ENCODE data around the gene RAPGEF6. TPM values are rescaled to one million over a fixed set of nuclear protein-coding genes. Genes with fewer than 3 reads are reported as not detected.
"Not testable (repeated sequence)": the region's sequence is repeated elsewhere in the genome, so short reads cannot be mapped to it uniquely, and the experiment has no call there.

Gene RAPGEF6
- total RNA-seq, 1 experiment from 2014 or later: 25.0 TPM

GRCh38 chr5:131627207-131627865, 7.7 kb downstream of the RAPGEF6 start:
- ChIA-PET POLR2A (no interaction called here), CTCF (no interaction called here)
- Histone ChIP-seq H3K4me3 (ENCODE audit: low read depth in 2 of 2, low read length in 2 of 2) (no peak overlapping the region), H3K4me1 (ENCODE audit: control insufficient read depth, insufficient read depth, low read length) (peaks cover 28% of the 10 kb centered on the region), H3K27me3 (ENCODE audit: control insufficient read depth, insufficient read depth, low read length) (no peaks in the 10 kb centered on the region), H3K27ac (ENCODE audit: low read length) (no peak overlapping the region), H3K9me3 (ENCODE audit: control insufficient read depth, insufficient read depth, low read depth, low read length) (no peaks in the 10 kb centered on the region), H3K36me3 (ENCODE audit: control insufficient read depth, insufficient read depth, low read length) (no peaks in the 10 kb centered on the region)
- TF ChIP-seq POLR2AphosphoS5 (IDR thresholded peaks at IDR 0.05; ENCODE audit: low read depth, low read length) (no peak), TCF7L2 (IDR thresholded peaks at IDR 0.05; ENCODE audit: low read depth, low read length) (no peak), CTCF (IDR thresholded peaks at IDR 0.05) (no peak), SIN3A (IDR thresholded peaks at IDR 0.05; ENCODE audit: borderline replicate concordance, insufficient read depth, low read depth, low read length) (no peak), REST (IDR thresholded peaks at IDR 0.05; ENCODE audit: insufficient read depth in 1 of 2, low read depth in 2 of 2, low read length in 1 of 2) (no peak)
- BruUV-seq (replicated peaks): no TSS peak
- in situ Hi-C loops (cut with HindIII; ENCODE audit: low pct_unique_long_range_greater_than_20kb, low sequenced_read_pairs) (no loop called here), intact Hi-C loops (cut with micrococcal nuclease; ENCODE audit: unreplicated experiment) (no loop called here)
- DNase-seq (ENCODE audit: low read depth, low spot score): no peak
- ATAC-seq: no peak

- H3K9me3 ChIP-seq (ENCODE audit: control insufficient read depth, insufficient read depth, low read depth, low read length): no peaks in the 10 kb centered on the region
- ChIA-PET CTCF (no interaction called here), POLR2A (no interaction called here)
- BruUV-seq (replicated peaks): no TSS peak
- 0 out of 2 replicates have a peak, but pooled peaks cover 4% of the 10 kb centered on the region for H3K4me1 ChIP-seq (ENCODE audit: control insufficient read depth, insufficient read depth, low read length)
- H3K27me3 ChIP-seq (ENCODE audit: control insufficient read depth, insufficient read depth, low read length): no peaks in the 10 kb centered on the region
- DNase-seq (ENCODE audit: low read depth, low spot score): no peak
- H3K4me3 ChIP-seq (ENCODE audit: low read depth in 2 of 2, low read length in 2 of 2): no peak overlapping the region
- no peak for ATAC-seq
- TF ChIP-seq REST (IDR thresholded peaks at IDR 0.05; ENCODE audit: insufficient read depth in 1 of 2, low read depth in 2 of 2, low read length in 1 of 2): no peak
- no peak for TF ChIP-seq SIN3A (IDR thresholded peaks at IDR 0.05; ENCODE audit: borderline replicate concordance, insufficient read depth, low read depth, low read length)
- TF ChIP-seq TCF7L2 (IDR thresholded peaks at IDR 0.05; ENCODE audit: low read depth, low read length): no peak
- no peak for TF ChIP-seq CTCF (IDR thresholded peaks at IDR 0.05)
- TF ChIP-seq POLR2AphosphoS5 (IDR thresholded peaks at IDR 0.05; ENCODE audit: low read depth, low read length): no peak
- in situ Hi-C loops (cut with HindIII; ENCODE audit: low pct_unique_long_range_greater_than_20kb, low sequenced_read_pairs) (no loop called here), intact Hi-C loops (cut with micrococcal nuclease; ENCODE audit: unreplicated experiment) (no loop called here)
- H3K36me3 ChIP-seq (ENCODE audit: control insufficient read depth, insufficient read depth, low read length): no peaks in the 10 kb centered on the region
- no peak overlapping the region for H3K27ac ChIP-seq (ENCODE audit: low read length)
Observed at GRCh38 chr5:131622633-131623032, 12.4 kb downstream of the RAPGEF6 start.

- H3K9me3 ChIP-seq (ENCODE audit: control insufficient read depth, insufficient read depth, low read depth, low read length); H3K27me3 ChIP-seq (ENCODE audit: control insufficient read depth, insufficient read depth, low read length); H3K4me1 ChIP-seq (ENCODE audit: control insufficient read depth, insufficient read depth, low read length); H3K27ac ChIP-seq (ENCODE audit: low read length); DNase-seq (ENCODE audit: low read depth, low spot score); intact Hi-C loops (cut with micrococcal nuclease; ENCODE audit: unreplicated experiment); H3K36me3 ChIP-seq (ENCODE audit: control insufficient read depth, insufficient read depth, low read length); BruUV-seq (replicated peaks); CTCF ChIA-PET; H3K4me3 ChIP-seq (ENCODE audit: low read depth in 2 of 2, low read length in 2 of 2); ATAC-seq; POLR2A ChIA-PET; in situ Hi-C loops (cut with HindIII; ENCODE audit: low pct_unique_long_range_greater_than_20kb, low sequenced_read_pairs): not testable (repeated sequence)
Observed at GRCh38 chr5:131621164-131621563, 13.9 kb downstream of the RAPGEF6 start.
